LNCaP clone FGC (cell line): ENCODE measurements around the gene FHL2.

Experiments used
- DNase-seq: peaks from one replicate; pipeline ENCODE4 v3.0.0-alpha.2; 2011; ENCODE audit warnings: low read depth
- H3K4me3 ChIP-seq: 2 replicates; pipeline ENCODE4 v1.5.1; 2011; ENCODE audit warnings: mild to moderate bottlenecking, low read depth, low read length, control low read depth
- TF ChIP-seq, protein P1 (sequence below): IDR thresholded peaks from 2 replicates; pipeline ENCODE4 v1.5.1; 2012; ENCODE audit warnings: mild to moderate bottlenecking; ENCODE audit not compliant: control insufficient read depth, insufficient read depth; ENCODE audit errors: extremely low read depth

FHL2 gene

DNA sequence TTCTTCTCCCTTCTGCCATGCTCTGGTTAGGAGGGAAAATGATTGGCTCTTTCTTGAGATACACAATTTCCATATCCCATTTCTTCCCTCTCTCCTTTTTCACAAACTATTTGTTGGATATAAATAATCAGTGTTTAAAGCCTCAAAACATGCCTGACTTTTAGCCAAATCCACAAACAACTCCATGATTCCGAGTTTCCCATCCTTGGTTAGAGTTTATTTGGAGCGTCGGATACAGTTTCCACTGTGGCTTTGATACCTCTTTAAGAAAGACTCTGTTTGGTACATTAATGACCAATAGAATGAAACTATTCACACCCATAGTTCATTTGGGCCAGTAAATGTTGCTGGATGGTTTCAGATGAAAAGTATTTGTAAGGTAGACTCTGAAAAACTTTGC, 5.9 kb upstream of the FHL2 start:
- no peak overlapping the region for H3K4me3 ChIP-seq
- TF ChIP-seq, protein P1, sequence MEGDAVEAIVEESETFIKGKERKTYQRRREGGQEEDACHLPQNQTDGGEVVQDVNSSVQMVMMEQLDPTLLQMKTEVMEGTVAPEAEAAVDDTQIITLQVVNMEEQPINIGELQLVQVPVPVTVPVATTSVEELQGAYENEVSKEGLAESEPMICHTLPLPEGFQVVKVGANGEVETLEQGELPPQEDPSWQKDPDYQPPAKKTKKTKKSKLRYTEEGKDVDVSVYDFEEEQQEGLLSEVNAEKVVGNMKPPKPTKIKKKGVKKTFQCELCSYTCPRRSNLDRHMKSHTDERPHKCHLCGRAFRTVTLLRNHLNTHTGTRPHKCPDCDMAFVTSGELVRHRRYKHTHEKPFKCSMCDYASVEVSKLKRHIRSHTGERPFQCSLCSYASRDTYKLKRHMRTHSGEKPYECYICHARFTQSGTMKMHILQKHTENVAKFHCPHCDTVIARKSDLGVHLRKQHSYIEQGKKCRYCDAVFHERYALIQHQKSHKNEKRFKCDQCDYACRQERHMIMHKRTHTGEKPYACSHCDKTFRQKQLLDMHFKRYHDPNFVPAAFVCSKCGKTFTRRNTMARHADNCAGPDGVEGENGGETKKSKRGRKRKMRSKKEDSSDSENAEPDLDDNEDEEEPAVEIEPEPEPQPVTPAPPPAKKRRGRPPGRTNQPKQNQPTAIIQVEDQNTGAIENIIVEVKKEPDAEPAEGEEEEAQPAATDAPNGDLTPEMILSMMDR = no peak
- DNase-seq = no peak

DNA sequence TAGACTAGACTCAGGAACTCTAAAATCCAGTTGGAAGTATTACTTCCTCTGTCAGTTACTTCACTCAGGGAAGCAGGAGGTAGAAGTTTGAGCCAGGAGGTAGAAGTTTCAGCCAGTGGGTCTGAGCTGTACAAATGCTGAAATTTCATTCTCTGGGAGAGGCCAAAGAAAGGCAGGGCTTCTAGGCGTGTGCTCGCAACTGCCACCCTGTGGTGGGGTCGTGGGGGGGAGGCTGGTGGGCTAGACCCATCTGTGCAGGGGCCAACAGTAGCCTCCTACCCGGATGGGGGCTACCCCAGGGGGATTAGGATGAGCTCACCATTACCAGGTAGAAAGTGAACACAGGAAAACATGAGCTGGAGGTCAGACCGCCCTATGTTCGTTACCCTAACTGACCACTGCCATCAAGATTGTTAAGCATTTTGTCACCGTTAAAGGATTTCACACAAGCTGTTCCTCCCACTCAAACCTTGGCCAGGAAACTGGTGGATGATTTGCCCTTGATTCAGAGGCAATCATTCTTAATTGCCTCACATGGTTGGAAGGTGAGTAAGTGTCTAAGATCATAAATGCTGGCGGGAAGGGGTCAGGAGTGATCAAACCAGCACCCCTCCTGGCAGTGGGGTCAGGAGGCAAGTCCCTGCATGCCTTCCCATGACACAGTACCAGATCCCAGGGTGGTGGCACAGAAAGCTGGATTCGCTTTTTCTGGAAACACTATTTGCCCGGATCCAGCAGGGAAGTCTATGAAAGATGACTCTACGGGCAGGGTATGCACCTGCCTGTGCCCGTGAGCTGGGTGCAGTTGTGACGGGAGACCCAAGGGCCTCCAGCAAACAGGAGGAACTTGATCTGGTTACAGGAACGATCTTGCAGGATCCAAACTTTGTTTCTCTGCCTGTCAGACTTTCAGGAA, 5.2 kb upstream of the FHL2 start:
- TF ChIP-seq, protein P1 = no peak
- no peak for DNase-seq
- H3K4me3 ChIP-seq = no peak overlapping the region

DNA sequence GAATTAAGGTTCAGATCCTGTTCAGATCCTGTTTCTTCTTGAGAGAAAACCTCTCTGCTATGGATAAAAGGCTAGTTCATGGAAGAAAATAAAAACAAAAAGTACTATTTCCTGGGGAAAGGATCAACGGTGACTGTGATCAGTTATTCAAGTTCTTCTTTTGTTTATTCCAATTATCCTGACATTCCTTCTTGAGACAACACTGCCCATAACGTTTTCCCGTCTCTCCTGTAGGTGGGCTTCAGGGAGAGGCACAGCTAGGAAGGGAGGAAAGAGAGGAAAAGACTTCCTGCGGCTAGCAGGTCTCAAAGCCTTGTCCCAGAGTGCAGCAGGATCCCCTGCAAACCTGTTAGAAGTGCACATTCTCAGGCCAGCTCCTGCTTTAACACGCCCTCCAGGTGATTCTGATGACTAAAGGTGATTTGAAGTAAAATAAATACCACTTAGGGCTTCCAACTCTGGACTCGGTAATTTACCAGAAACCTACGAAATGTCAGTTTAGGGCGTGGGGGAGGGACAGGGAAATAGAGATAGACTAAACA, 4.5 kb upstream of the FHL2 start:
- TF ChIP-seq, protein P1 = no peak
- DNase-seq = no peak
- H3K4me3 ChIP-seq = no peak overlapping the region

DNA sequence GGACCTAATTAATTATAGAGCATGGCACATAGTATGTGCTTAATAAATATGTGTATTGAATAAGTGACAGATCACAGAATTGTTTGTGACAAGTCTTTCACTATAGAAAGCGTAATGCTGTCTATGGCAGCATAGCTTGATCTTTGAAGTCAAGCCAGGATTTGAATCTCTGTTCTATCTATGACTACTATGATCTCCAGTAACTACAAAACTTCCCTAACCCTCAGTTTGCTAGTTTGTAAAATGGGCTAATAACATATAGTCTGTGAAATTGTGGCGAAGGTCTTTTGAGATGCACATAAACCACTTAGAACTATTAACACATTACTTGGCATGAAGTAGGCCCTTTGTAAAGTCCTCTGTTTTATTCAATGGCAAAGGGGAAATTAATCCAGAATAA, 4.0 kb upstream of the FHL2 start:
- DNase-seq = no peak
- TF ChIP-seq, protein P1 = no peak
- H3K4me3 ChIP-seq = no peak overlapping the region

DNA sequence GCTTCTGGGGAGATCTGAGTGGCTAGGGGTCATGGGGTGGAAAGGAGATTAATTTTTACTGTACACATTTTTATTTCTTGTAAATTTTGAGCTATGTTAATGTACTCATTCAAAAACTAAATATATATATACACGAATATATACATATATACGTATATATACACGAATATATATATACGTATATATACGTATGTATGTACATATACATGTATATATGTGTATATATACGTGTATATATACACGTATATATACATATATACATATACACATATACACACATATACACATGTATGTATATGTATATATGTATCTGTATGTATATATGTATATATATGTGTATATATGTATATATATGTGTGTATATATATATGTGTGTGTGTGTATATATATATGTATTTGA, 3.0 kb upstream of the FHL2 start:
- TF ChIP-seq, protein P1 = no peak
- H3K4me3 ChIP-seq = no peak overlapping the region
- DNase-seq = no peak

DNA sequence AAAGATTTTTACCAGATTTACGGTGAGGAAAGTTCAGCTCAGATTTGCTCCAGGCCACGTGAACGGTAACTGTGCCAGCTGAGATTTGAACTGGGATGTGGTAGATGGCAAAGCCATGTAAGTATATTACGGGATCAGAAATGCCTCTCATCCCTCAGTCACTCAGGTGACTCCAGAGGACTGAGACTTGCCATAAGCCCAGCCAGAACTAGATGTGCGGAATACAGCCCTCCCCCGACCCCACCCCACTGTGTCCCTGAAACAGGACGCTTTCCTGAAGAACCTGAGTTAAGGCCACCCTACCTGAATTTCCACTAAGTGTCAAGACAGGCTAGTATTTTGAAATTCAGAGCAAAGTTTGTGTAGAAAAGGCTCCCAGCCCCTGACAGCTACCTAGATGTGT, 1.3 kb upstream of the FHL2 start:
- H3K4me3 ChIP-seq = no peak overlapping the region
- TF ChIP-seq, protein P1 = no peak
- no peak for DNase-seq

DNA sequence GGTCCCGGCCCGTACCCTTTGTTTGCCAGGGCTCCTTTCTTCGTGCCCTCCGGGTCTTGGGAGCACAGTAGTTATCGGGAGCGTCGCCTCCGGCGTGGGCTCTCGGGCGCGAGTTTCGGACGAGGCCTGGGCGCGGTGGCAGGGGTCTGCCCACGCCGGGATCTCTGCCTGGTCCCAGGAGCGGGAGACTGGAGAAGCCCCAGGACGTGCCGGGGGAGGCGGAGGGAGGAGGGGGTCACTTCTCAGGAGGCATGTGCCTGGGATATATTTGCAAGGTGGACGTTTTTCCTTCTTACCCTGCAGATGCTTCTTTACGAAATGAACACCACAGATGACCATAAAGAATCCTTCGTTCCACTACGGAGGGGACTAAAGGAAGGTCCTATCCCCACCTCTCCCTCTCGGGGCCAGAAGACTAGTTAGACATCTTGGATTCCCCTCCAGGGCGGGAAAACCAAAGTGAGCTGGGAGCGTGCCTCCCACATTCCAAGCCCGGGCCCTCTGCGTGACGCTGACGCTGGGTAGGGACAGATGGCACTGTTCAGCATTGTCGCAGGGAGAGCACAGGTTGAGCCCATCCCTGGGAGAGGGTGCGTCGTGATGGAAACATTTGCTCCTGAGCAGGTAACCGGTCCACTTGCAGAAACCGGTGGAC, 483 bp upstream of the FHL2 start:
- TF ChIP-seq, protein P1 = no peak
- no peak overlapping the region for H3K4me3 ChIP-seq
- DNase-seq = no peak
